CD14-positive monocyte (primary cell): Measurements from ENCODE around the gene DGKI. TPM values are rescaled to one million over a fixed set of nuclear protein-coding genes. Genes with fewer than 3 reads are reported as not detected.

Source experiments
- DNase-seq, 3 donors: peaks; one replicate each; pipeline ENCODE4 v3.0.0-alpha.2; 2011 to 2022
- H2AFZ ChIP-seq: 2 replicates; pipeline ENCODE4 v1.6.0; 2012; ENCODE audit warnings: mild to moderate bottlenecking, low read depth, low read length, inconsistent platforms; ENCODE audit not compliant: insufficient read depth, poor library complexity, severe bottlenecking
- H3K27ac ChIP-seq, 2 donors: 1 replicate in 1 of 2; 2 replicates in 1 of 2; pipeline ENCODE4 v1.5.1; 2012 to 2013; ENCODE audit warnings: low read length in 2 of 2, control low read depth in 1 of 2, inconsistent platforms in 1 of 2, low read depth in 1 of 2, mild to moderate bottlenecking in 1 of 2
- H3K27me3 ChIP-seq, 2 donors: one replicate each; pipeline versions ENCODE4 v1.6.0 to v1.6.1; 2011 to 2013; ENCODE audit warnings: low read length in 2 of 2; ENCODE audit not compliant: control insufficient read depth in 2 of 2, insufficient read depth in 2 of 2
- H3K36me3 ChIP-seq, 2 donors: replicated peaks in 1 of 2; 1 replicate in 1 of 2; 2 replicates in 1 of 2; pipeline versions ENCODE4 v1.5.1 to v1.6.1; 2012 to 2013; ENCODE audit warnings: low read length in 2 of 2, control low read depth in 1 of 2, inconsistent platforms in 1 of 2, mild to moderate bottlenecking in 1 of 2; ENCODE audit not compliant: insufficient read depth in 2 of 2, control insufficient read depth in 1 of 2
- H3K4me1 ChIP-seq, 2 donors: 1 replicate in 1 of 2; 2 replicates in 1 of 2; pipeline versions ENCODE4 v1.5.1 to v1.6.1; 2012 to 2013; ENCODE audit warnings: low read length in 2 of 2, control low read depth in 1 of 2, inconsistent platforms in 1 of 2, mild to moderate bottlenecking in 1 of 2, moderate library complexity in 1 of 2; ENCODE audit not compliant: insufficient read depth in 2 of 2, control insufficient read depth in 1 of 2
- H3K4me2 ChIP-seq: replicated peaks from 2 replicates; pipeline ENCODE3; 2012; ENCODE audit warnings: low read length, moderate library complexity, mild to moderate bottlenecking; ENCODE audit not compliant: poor library complexity, severe bottlenecking; ENCODE audit errors: extremely low read depth
- H3K4me3 ChIP-seq, 3 experiments: fragments of 200-600 bp in 1 of 3; sonication (generic) in 1 of 3; replicated peaks in 1 of 3; 1 replicate in 2 of 3; 2 replicates in 1 of 3; pipeline ENCODE4 v1.5.1; 2011 to 2013; ENCODE audit warnings: low read length in 3 of 3, mild to moderate bottlenecking in 3 of 3, control low read depth in 2 of 3, low read depth in 2 of 3, inconsistent platforms in 1 of 3, moderate library complexity in 1 of 3
- H3K79me2 ChIP-seq: 2 replicates; pipeline ENCODE4 v1.6.0; 2012; ENCODE audit warnings: mild to moderate bottlenecking, control low read depth, inconsistent platforms, low read length, moderate library complexity; ENCODE audit not compliant: insufficient read depth
- H3K9ac ChIP-seq: 2 replicates; pipeline ENCODE4 v1.6.0; 2017; ENCODE audit warnings: low read length, mild to moderate bottlenecking; ENCODE audit not compliant: insufficient read depth, poor library complexity, severe bottlenecking
- H3K9me3 ChIP-seq, 2 donors: replicated peaks in 1 of 2; 1 replicate in 1 of 2; 2 replicates in 1 of 2; pipeline versions ENCODE4 v1.5.1 to v1.6.1; 2012 to 2013; ENCODE audit warnings: low read length in 2 of 2, control low read depth in 1 of 2; ENCODE audit not compliant: control insufficient read depth in 1 of 2, insufficient read depth in 1 of 2
- H4K20me1 ChIP-seq: 2 replicates; pipeline ENCODE4 v1.6.0; 2012; ENCODE audit warnings: mild to moderate bottlenecking, low read length, control low read depth, moderate library complexity; ENCODE audit not compliant: insufficient read depth
- H3K27ac Mint-ChIP-seq, 7 donors: one replicate each; pipeline ENCODE4 v1.8.0; 2020; ENCODE audit warnings: mild to moderate bottlenecking in 7 of 7, mixed read lengths in 7 of 7, moderate library complexity in 6 of 7, inconsistent platforms in 2 of 7
- H3K27me3 Mint-ChIP-seq, 3 donors: one replicate each; pipeline ENCODE4 v1.8.0; 2021 to 2022; ENCODE audit warnings: low read depth in 3 of 3, mild to moderate bottlenecking in 3 of 3, mixed read lengths in 3 of 3, moderate library complexity in 3 of 3, inconsistent platforms in 1 of 3
- H3K36me3 Mint-ChIP-seq, 2 donors: one replicate each; pipeline ENCODE4 v1.8.0; 2020; ENCODE audit warnings: mixed read lengths in 2 of 2, inconsistent platforms in 1 of 2, mild to moderate bottlenecking in 1 of 2
- H3K4me1 Mint-ChIP-seq: one replicate; pipeline ENCODE4 v1.8.0; 2020; ENCODE audit warnings: mild to moderate bottlenecking, mixed read lengths
- H3K4me3 Mint-ChIP-seq, 2 donors: one replicate each; pipeline ENCODE4 v1.8.0; 2020; ENCODE audit warnings: mild to moderate bottlenecking in 2 of 2, mixed read lengths in 2 of 2, moderate library complexity in 1 of 2
- H3K9me3 Mint-ChIP-seq, 7 donors: one replicate each; pipeline ENCODE4 v1.8.0; 2020 to 2022; ENCODE audit warnings: mixed read lengths in 7 of 7, mild to moderate bottlenecking in 6 of 7, moderate library complexity in 6 of 7, inconsistent platforms in 2 of 7
- WGBS: methylation state at CpG from one replicate; pipeline ENCODE4 v1.1.5; 2013; ENCODE audit warnings: missing lambda C conversion rate; ENCODE audit not compliant: insufficient coverage; 5-methylcytosine and 5-hydroxymethylcytosine counted together
- intact Hi-C, 2 donors: fragments of 100-400 bp; cut with micrococcal nuclease; formaldehyde crosslinking; loops; one replicate each; pipeline versions ENCODE4 v1.15.0 to v1.15.1; 2023
- polyA plus RNA-seq, 3 donors: library from polyadenylated mRNA; depleted of rRNA in 1 of 3; unstranded in 2 of 3; stranded (reverse) in 1 of 3; fragments of 300-500 nt in 2 of 3; fragments of >200 nt in 1 of 3; fragmentation: Illumina TruSeq in 2 of 3; gene quantifications; 1 replicate in 2 of 3; 2 replicates in 1 of 3; pipeline ENCODE4 v1.2.3, GENCODE V29; 2012 to 2021
- TF ChIP-seq, protein P1 (sequence below): fragments of 200-600 bp; IDR thresholded peaks from one replicate; pipeline ENCODE4 v1.8.0; 2022; ENCODE audit warnings: antibody characterized with exemption, mild to moderate bottlenecking

Gene DGKI
- polyA plus RNA-seq, 3 donors, result not detected

- no peaks in the 10 kb centered on the region for H3K27me3 ChIP-seq
- H3K4me1 ChIP-seq, result no peaks in the 10 kb centered on the region
- Mint-ChIP-seq H3K27me3 (peaks cover 2 to 3% (median 3%) of the 10 kb centered on the region in 3 donors), H3K9me3 (no peaks in the 10 kb centered on the region), H3K36me3 (no peaks in the 10 kb centered on the region), H3K4me1 (no peaks in the 10 kb centered on the region), H3K4me3 (no peak overlapping the region), H3K27ac (no peak overlapping the region)
- no peaks in the 10 kb centered on the region for H4K20me1 ChIP-seq
- no peak overlapping the region for H2AFZ ChIP-seq
- H3K9me3 ChIP-seq, result no peaks in the 10 kb centered on the region
- H3K27ac ChIP-seq, result no peak overlapping the region
- H3K9ac ChIP-seq, result no peak overlapping the region
- intact Hi-C loops, result no loop called here
- no peak overlapping the region for H3K4me2 ChIP-seq
- no peaks in the 10 kb centered on the region for H3K79me2 ChIP-seq
- TF ChIP-seq, protein P1, sequence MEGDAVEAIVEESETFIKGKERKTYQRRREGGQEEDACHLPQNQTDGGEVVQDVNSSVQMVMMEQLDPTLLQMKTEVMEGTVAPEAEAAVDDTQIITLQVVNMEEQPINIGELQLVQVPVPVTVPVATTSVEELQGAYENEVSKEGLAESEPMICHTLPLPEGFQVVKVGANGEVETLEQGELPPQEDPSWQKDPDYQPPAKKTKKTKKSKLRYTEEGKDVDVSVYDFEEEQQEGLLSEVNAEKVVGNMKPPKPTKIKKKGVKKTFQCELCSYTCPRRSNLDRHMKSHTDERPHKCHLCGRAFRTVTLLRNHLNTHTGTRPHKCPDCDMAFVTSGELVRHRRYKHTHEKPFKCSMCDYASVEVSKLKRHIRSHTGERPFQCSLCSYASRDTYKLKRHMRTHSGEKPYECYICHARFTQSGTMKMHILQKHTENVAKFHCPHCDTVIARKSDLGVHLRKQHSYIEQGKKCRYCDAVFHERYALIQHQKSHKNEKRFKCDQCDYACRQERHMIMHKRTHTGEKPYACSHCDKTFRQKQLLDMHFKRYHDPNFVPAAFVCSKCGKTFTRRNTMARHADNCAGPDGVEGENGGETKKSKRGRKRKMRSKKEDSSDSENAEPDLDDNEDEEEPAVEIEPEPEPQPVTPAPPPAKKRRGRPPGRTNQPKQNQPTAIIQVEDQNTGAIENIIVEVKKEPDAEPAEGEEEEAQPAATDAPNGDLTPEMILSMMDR, result no peak
- H3K36me3 ChIP-seq, result no peaks in the 10 kb centered on the region
- WGBS, result 96% methylated on average over 2 of the region's 5 CpGs
- DNase-seq, result no peak
- H3K4me3 ChIP-seq, result no peak overlapping the region
Measured at GRCh38 chr7:137816696-137817320, 30.0 kb downstream of the DGKI start.

- Histone ChIP-seq H4K20me1 (no peaks in the 10 kb centered on the region), H2AFZ (no peak overlapping the region), H3K4me2 (no peak overlapping the region), H3K27ac (no peak overlapping the region), H3K79me2 (no peaks in the 10 kb centered on the region), H3K36me3 (no peaks in the 10 kb centered on the region), H3K27me3 (no peaks in the 10 kb centered on the region), H3K4me3 (no peak overlapping the region), H3K4me1 (no peaks in the 10 kb centered on the region), H3K9me3 (no peaks in the 10 kb centered on the region), H3K9ac (no peak overlapping the region)
- H3K4me3 Mint-ChIP-seq, result no peak overlapping the region
- no CpG with 5 or more reads among the region's 1 CpG for WGBS
- no peak for DNase-seq
- no peaks in the 10 kb centered on the region for H3K9me3 Mint-ChIP-seq
- H3K36me3 Mint-ChIP-seq, result no peaks in the 10 kb centered on the region
- intact Hi-C loops, result no loop called here
- H3K27me3 Mint-ChIP-seq, result peaks cover 0 to 3% (median 0%) of the 10 kb centered on the region in 3 donors
- H3K27ac Mint-ChIP-seq, result no peak overlapping the region
- no peaks in the 10 kb centered on the region for H3K4me1 Mint-ChIP-seq
- TF ChIP-seq, protein P1, result no peak
Measured at GRCh38 chr7:137813541-137813940, 33.2 kb downstream of the DGKI start.
